ENCODE measurements around the gene QSER1. TPM values are rescaled to one million over a fixed set of nuclear protein-coding genes. Genes with fewer than 3 reads are reported as not detected.

Gene QSER1
- total and polyA plus RNA-seq, 4 donors = 2.4 to 12.6 (median 7.1) TPM

DNA sequence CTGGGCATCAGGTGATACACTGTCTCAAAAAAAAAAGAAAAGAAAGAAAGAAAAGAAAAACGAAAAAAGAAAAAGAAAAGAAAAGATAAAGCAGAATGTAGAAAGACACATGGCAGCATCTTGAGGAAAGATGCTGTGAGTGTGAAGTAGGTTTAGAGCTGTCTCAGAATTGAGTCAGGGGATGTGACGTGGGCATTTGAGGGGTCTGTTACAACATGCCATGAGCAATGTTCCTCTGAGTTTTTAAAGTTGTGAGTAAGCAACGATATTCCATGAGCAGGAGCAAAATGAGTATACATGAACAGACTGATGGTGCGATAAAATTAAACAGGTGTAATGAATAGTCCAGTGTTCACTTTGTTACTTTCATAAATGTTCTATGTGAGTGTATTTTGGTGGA lies 11.3 kb upstream of the QSER1 start:
- TF ChIP-seq, protein P1, sequence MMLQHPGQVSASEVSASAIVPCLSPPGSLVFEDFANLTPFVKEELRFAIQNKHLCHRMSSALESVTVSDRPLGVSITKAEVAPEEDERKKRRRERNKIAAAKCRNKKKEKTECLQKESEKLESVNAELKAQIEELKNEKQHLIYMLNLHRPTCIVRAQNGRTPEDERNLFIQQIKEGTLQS (IDR thresholded peaks at IDR 0.05) = no peak
- TF ChIP-seq, protein P2, sequence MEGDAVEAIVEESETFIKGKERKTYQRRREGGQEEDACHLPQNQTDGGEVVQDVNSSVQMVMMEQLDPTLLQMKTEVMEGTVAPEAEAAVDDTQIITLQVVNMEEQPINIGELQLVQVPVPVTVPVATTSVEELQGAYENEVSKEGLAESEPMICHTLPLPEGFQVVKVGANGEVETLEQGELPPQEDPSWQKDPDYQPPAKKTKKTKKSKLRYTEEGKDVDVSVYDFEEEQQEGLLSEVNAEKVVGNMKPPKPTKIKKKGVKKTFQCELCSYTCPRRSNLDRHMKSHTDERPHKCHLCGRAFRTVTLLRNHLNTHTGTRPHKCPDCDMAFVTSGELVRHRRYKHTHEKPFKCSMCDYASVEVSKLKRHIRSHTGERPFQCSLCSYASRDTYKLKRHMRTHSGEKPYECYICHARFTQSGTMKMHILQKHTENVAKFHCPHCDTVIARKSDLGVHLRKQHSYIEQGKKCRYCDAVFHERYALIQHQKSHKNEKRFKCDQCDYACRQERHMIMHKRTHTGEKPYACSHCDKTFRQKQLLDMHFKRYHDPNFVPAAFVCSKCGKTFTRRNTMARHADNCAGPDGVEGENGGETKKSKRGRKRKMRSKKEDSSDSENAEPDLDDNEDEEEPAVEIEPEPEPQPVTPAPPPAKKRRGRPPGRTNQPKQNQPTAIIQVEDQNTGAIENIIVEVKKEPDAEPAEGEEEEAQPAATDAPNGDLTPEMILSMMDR (IDR thresholded peaks at IDR 0.05; ENCODE audit: low read depth, low read length, missing input control) = no peak
- TF ChIP-seq ZBTB33 (IDR thresholded peaks at IDR 0.05) = no peak
- no peak for TF ChIP-seq RAD21 (IDR thresholded peaks at IDR 0.05)
- TF ChIP-seq MAX (IDR thresholded peaks at IDR 0.05) = no peak
- no peak for TF ChIP-seq EGR1 (IDR thresholded peaks at IDR 0.05; ENCODE audit: low read depth in 2 of 2)
- TF ChIP-seq YY1 (IDR thresholded peaks at IDR 0.05) = no peak
- TF ChIP-seq, protein P3, sequence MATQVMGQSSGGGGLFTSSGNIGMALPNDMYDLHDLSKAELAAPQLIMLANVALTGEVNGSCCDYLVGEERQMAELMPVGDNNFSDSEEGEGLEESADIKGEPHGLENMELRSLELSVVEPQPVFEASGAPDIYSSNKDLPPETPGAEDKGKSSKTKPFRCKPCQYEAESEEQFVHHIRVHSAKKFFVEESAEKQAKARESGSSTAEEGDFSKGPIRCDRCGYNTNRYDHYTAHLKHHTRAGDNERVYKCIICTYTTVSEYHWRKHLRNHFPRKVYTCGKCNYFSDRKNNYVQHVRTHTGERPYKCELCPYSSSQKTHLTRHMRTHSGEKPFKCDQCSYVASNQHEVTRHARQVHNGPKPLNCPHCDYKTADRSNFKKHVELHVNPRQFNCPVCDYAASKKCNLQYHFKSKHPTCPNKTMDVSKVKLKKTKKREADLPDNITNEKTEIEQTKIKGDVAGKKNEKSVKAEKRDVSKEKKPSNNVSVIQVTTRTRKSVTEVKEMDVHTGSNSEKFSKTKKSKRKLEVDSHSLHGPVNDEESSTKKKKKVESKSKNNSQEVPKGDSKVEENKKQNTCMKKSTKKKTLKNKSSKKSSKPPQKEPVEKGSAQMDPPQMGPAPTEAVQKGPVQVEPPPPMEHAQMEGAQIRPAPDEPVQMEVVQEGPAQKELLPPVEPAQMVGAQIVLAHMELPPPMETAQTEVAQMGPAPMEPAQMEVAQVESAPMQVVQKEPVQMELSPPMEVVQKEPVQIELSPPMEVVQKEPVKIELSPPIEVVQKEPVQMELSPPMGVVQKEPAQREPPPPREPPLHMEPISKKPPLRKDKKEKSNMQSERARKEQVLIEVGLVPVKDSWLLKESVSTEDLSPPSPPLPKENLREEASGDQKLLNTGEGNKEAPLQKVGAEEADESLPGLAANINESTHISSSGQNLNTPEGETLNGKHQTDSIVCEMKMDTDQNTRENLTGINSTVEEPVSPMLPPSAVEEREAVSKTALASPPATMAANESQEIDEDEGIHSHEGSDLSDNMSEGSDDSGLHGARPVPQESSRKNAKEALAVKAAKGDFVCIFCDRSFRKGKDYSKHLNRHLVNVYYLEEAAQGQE (IDR thresholded peaks at IDR 0.05) = no peak
- no peak for TF ChIP-seq NR2F2 (IDR thresholded peaks at IDR 0.05)
- H3K9me3 ChIP-seq (ENCODE audit: control insufficient read depth in 4 of 4, low read length in 3 of 4) = no peaks in the 10 kb centered on the region
- H3K27ac ChIP-seq (ENCODE audit: low read depth in 1 of 2, low read length in 2 of 2) = no peak overlapping the region
- H3K4me1 ChIP-seq (ENCODE audit: control insufficient read depth in 4 of 4, insufficient read depth in 4 of 4, low read length in 3 of 4) = peaks cover 0 to 26% (median 6%) of the 10 kb centered on the region in 4 donors
- H3K9ac ChIP-seq (ENCODE audit: low read depth in 1 of 2, low read length in 2 of 2) = no peak overlapping the region
- H3K4me3 ChIP-seq (ENCODE audit: low read depth in 1 of 3, low read length in 3 of 3) = no peak overlapping the region
- DNase-seq (ENCODE audit: low spot score) = no peak
- H3K36me3 ChIP-seq (ENCODE audit: control insufficient read depth in 4 of 4, insufficient read depth in 3 of 4, low read depth in 1 of 4, low read length in 3 of 4) = no peaks in the 10 kb centered on the region
- no peaks in the 10 kb centered on the region for H3K27me3 ChIP-seq (ENCODE audit: control insufficient read depth in 4 of 4, insufficient read depth in 4 of 4, low read length in 3 of 4)
- 72% methylated on average over 4 of the region's 4 CpGs for WGBS

GRCh38 chr11:32883421-32883820 lies 9.2 kb upstream of the QSER1 start:
- H3K4me1 ChIP-seq (ENCODE audit: control insufficient read depth in 4 of 4, insufficient read depth in 4 of 4, low read length in 3 of 4) = peaks cover 0 to 29% (median 6%) of the 10 kb centered on the region in 4 donors
- no peak overlapping the region for H3K27ac ChIP-seq (ENCODE audit: low read depth in 1 of 2, low read length in 2 of 2)
- WGBS = 87% methylated on average over 3 of the region's 3 CpGs
- DNase-seq (ENCODE audit: low spot score) = no peak
- no peak overlapping the region for H3K4me3 ChIP-seq (ENCODE audit: low read depth in 1 of 3, low read length in 3 of 3)
- no peaks in the 10 kb centered on the region for H3K36me3 ChIP-seq (ENCODE audit: control insufficient read depth in 4 of 4, insufficient read depth in 3 of 4, low read depth in 1 of 4, low read length in 3 of 4)
- no peak overlapping the region for H3K9ac ChIP-seq (ENCODE audit: low read depth in 1 of 2, low read length in 2 of 2)
- no peaks in the 10 kb centered on the region for H3K9me3 ChIP-seq (ENCODE audit: control insufficient read depth in 4 of 4, low read length in 3 of 4)
- H3K27me3 ChIP-seq (ENCODE audit: control insufficient read depth in 4 of 4, insufficient read depth in 4 of 4, low read length in 3 of 4) = no peaks in the 10 kb centered on the region
- no peak for TF ChIP-seq ZBTB33 (IDR thresholded peaks at IDR 0.05)
- no peak for TF ChIP-seq EGR1 (IDR thresholded peaks at IDR 0.05; ENCODE audit: low read depth in 2 of 2)
- TF ChIP-seq RAD21 (IDR thresholded peaks at IDR 0.05) = no peak
- TF ChIP-seq, protein P1 (IDR thresholded peaks at IDR 0.05) = no peak
- TF ChIP-seq, protein P2 (IDR thresholded peaks at IDR 0.05; ENCODE audit: low read depth, low read length, missing input control) = no peak
- TF ChIP-seq SP1 (IDR thresholded peaks at IDR 0.05) = no peak
- TF ChIP-seq FOXA1 (IDR thresholded peaks at IDR 0.05) = no peak
- TF ChIP-seq, protein P3 (IDR thresholded peaks at IDR 0.05) = no peak
- no peak for TF ChIP-seq FOXA2 (IDR thresholded peaks at IDR 0.05)
- no peak for TF ChIP-seq GABPA (IDR thresholded peaks at IDR 0.05 in 1 of 2, conservative IDR thresholded peaks at IDR 0.05 in 1 of 2)

All from liver (tissue), 9 donors.